Breast epithelium (tissue), 4 donors: ENCODE results near the gene PISD. TPM values are rescaled to one million over a fixed set of nuclear protein-coding genes. Genes with fewer than 3 reads are reported as not detected.
"Not testable (repeated sequence)": the region's sequence is repeated elsewhere in the genome, so short reads cannot be mapped to it uniquely, and the experiment has no call there.

ENCODE experiments used
- DNase-seq, 2 donors: peaks; one replicate each; pipeline ENCODE4 v3.0.0-alpha.2; 2019; ENCODE audit warnings: low spot score in 2 of 2
- H3K27ac ChIP-seq, 2 donors: fragments of 200-600 bp; sonication (generic) in 1 of 2; one replicate each; pipeline ENCODE4 v1.5.1; 2016 to 2019; ENCODE audit warnings: mild to moderate bottlenecking in 1 of 2
- H3K27me3 ChIP-seq, 2 donors: fragments of 200-600 bp; sonication (generic) in 1 of 2; one replicate each; pipeline versions ENCODE4 v1.5.1 to v1.6.0; 2017 to 2019; ENCODE audit warnings: control low read depth in 1 of 2, mild to moderate bottlenecking in 1 of 2
- H3K36me3 ChIP-seq: fragments of 200-600 bp; one replicate; pipeline ENCODE4 v1.5.1; 2019
- H3K4me1 ChIP-seq, 2 donors: fragments of 200-600 bp; sonication (generic); one replicate each; pipeline ENCODE4 v1.5.1; 2016 to 2019; ENCODE audit warnings: control low read depth in 1 of 2
- H3K4me3 ChIP-seq, 3 donors: fragments of 200-600 bp; sonication (generic); 1 replicate in 2 of 3; 2 replicates in 1 of 3; pipeline ENCODE4 v1.5.1; 2016 to 2019; ENCODE audit warnings: mild to moderate bottlenecking in 3 of 3, moderate library complexity in 2 of 3
- H3K9me3 ChIP-seq, 2 donors: fragments of 200-600 bp; sonication (generic) in 1 of 2; one replicate each; pipeline ENCODE4 v1.5.1; 2016 to 2019; ENCODE audit warnings: control low read depth in 1 of 2
- CTCF ChIP-seq, 3 donors: fragments of 450-650 bp; IDR thresholded peaks; one replicate each; pipeline ENCODE4 v1.5.1; 2016 to 2017; ENCODE audit warnings: antibody characterized with exemption in 3 of 3, mild to moderate bottlenecking in 3 of 3, moderate library complexity in 3 of 3
- POLR2A ChIP-seq: fragments of 450-650 bp; IDR thresholded peaks from one replicate; pipeline ENCODE4 v1.6.1; 2016; ENCODE audit warnings: antibody characterized with exemption, mild to moderate bottlenecking, moderate library complexity
- POLR2AphosphoS5 ChIP-seq, 3 donors: sonication (generic); formaldehyde crosslinking; IDR thresholded peaks; one replicate each; pipeline ENCODE4 v1.6.1; 2017; ENCODE audit warnings: antibody characterized with exemption in 3 of 3
- intact Hi-C: fragments of 100-400 bp; cut with DNase I; formaldehyde crosslinking; loops from one replicate; pipeline ENCODE4 v1.15.1; 2023; ENCODE audit warnings: low total_unique reads
- total RNA-seq, 3 donors: library from RNA; depleted of rRNA; stranded (reverse); fragments of >200 nt; gene quantifications; one replicate each; pipeline ENCODE4 v1.1.0, GENCODE V29; 2016

The PISD gene
- 10 to 100 TPM; 49.6 to 58.7 (median 57.0) TPM for total RNA-seq

DNA sequence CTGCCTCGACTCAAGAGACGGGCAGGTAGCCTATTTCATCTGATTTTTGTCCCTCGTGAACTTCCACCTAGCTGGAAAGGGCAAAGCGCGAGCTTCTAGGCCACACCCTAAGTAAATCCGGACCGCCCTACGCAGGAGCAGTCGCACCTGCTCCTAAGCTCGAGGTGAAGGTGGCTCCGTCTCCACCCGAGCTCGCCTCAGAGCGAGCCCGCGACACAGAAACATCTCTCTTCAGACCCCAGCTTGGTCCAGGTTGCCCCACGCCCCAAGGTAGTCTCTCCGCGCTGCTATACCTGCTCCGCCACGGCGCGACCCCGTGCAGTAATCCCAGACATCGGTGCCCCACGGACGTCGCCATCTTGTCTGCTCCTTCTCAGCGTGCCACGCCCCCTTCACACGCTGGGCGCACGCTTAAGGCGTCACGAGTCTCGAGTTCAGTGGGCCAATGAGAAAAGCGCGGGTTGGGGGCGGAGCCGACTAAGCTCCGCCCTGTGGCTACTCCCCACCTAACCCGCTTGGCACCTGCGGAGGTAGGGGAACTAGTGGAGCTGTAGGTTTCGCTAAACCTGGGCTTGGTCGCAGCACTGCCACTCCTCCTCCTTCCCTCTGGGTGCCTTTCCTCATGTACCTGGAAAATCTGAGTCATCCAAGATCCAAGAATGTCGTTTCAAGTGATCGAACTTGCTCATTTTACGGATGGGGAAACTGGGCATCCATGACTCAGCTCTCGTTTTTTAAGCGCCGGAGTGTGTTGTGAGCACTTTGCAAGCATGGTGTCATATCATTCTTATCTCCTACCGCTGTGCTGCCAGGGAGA lies at the start of gene PISD:
Gene PISD (minus strand): TSS at position 365 of the 817 bp plus-strand sequence. CDS start 7 bp downstream, at position 358.
- intact Hi-C loops: no loop called here
- H3K9me3 ChIP-seq: no peaks in the 10 kb centered on the region

GRCh38 chr22:31711226-31711625 lies 49.2 kb upstream of the PISD start:
- H3K4me3 ChIP-seq, H3K27me3 ChIP-seq, H3K4me1 ChIP-seq, H3K36me3 ChIP-seq, H3K9me3 ChIP-seq, H3K27ac ChIP-seq, intact Hi-C loops, DNase-seq: not testable (repeated sequence)

More for the DNA sequence above, at the start of gene PISD:
- H3K27ac ChIP-seq: peak within 1 kb of the TSS; percentile 83 to 88
- peaks cover 4 to 10% of the 10 kb centered on the region in 2 donors for H3K4me1 ChIP-seq
- DNase-seq: peak; percentile 97
- TF ChIP-seq CTCF (IDR thresholded peaks at IDR 0.05) (no peak), POLR2AphosphoS5 (IDR thresholded peaks at IDR 0.05) (peak; percentile 80 to 96 (median 89)), POLR2A (peak; percentile 44)
- peak within 1 kb of the TSS; percentile 88 to 99 (median 94) for H3K4me3 ChIP-seq
- H3K36me3 ChIP-seq: no peaks in the 10 kb centered on the region
- H3K27me3 ChIP-seq: no peaks in the 10 kb centered on the region

DNA sequence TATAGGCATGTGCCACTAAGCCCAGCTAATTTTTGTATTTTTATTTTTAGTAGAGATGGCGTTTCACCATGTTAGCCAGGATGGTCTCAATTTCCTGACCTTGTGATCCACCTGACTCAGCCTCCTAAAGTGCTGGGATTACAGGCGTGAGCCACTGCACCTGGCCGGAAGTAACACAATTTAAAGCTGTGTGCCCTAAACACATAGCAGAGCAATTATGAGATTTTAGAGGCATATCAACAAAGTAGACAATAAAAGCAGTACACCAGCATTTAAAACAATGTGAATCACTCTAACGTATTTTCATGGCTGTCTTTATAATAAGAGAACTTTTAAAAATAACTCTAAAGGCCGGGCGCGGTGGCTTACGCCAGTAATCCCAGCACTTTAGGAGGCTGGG lies 45.5 kb upstream of the PISD start:
- TF ChIP-seq CTCF (IDR thresholded peaks at IDR 0.05): no peak
- TF ChIP-seq POLR2AphosphoS5 (IDR thresholded peaks at IDR 0.05): no peak
- TF ChIP-seq POLR2A: no peak
- intact Hi-C loops: no loop called here
- H3K27me3 ChIP-seq: no peaks in the 10 kb centered on the region
- no peak overlapping the region for H3K27ac ChIP-seq
- no peaks in the 10 kb centered on the region for H3K9me3 ChIP-seq
- H3K4me1 ChIP-seq: no peaks in the 10 kb centered on the region
- H3K4me3 ChIP-seq: no peak overlapping the region
- no peak for DNase-seq
- H3K36me3 ChIP-seq: no peaks in the 10 kb centered on the region

DNA sequence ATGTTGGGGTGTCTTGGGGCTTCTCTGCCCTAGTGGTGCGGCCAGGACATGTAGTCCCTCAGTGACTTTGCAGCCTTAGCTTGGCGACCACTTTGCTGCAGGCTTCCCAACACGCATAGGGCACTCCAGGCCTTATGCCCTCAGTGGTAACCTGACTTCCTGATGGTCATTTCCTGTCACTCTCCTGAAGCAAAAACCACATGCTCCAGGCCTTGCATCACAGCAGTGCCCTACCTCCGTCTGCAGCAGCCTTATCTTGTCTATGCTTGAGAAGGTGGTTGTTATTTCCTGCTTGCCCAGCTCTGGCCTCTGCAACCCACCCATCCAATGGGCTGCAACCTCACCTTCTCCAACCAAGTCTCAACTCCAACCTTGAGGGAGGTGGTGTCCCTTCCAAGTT lies 33.4 kb upstream of the PISD start:
- no peaks in the 10 kb centered on the region for H3K27me3 ChIP-seq

DNA sequence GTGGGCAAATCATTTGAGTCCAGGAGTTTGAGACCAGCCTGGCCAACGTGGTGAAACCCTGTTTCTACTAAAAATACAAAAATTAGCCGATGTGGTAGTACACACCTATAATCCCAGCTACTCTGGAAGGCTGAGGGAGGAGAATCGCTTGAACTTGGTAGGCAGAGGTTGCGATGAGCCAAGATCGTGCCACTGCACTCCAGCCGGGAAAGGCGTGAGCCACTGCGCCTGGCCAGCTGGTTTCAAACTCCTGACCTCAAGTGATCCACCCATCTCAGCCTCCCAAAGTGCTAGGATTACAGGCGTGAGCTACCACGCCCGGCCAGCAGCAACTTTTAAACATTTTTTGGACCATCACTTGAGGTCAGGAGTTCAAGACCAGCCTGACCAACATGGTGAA lies 32.0 kb upstream of the PISD start:
- H3K4me3 ChIP-seq, DNase-seq, H3K27me3 ChIP-seq, H3K36me3 ChIP-seq, H3K4me1 ChIP-seq, H3K9me3 ChIP-seq, H3K27ac ChIP-seq, intact Hi-C loops: not testable (repeated sequence)

More for the DNA sequence above, 33.4 kb upstream of the PISD start:
- H3K4me1 ChIP-seq: no peaks in the 10 kb centered on the region
- no peak for DNase-seq
- TF ChIP-seq POLR2A (no peak), POLR2AphosphoS5 (IDR thresholded peaks at IDR 0.05) (no peak), CTCF (IDR thresholded peaks at IDR 0.05) (no peak)
- H3K27ac ChIP-seq: no peak overlapping the region
- intact Hi-C loops: no loop called here
- no peaks in the 10 kb centered on the region for H3K9me3 ChIP-seq
- no peaks in the 10 kb centered on the region for H3K36me3 ChIP-seq
- no peak overlapping the region for H3K4me3 ChIP-seq

DNA sequence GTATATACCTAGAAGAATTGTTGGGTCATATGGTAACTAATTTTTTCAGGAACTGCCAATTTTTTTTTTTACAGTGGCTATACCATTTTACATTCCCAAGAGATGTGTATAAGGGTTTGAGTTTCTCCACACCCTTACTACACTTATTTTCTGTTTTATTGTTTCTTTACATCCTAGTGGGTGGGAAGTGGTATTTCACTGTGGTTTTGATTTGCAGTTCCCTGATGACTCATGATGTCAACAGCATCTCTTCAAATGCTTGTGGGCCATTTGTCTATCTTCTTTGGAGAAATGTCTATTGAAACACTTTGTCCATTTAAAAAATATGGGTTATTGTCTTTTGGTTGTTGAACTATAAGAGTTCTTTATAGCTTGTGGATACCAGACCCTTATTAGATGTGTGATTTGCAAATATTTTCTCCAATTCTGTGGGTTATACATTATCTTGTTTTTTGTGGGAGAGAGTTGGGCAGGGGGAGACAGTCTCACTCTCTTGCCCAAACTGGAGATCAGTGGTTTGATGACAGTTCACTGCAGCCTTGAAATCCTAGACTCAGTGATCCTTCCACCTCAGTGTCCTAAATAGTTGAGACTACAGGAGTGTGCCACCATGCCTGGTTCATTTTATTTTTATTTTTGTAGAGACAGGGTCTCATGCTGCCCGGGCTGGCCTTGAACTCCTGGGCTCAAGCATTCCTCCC lies 30.3 kb upstream of the PISD start:
- no peaks in the 10 kb centered on the region for H3K9me3 ChIP-seq
- no peak for TF ChIP-seq POLR2A
- no peak for TF ChIP-seq CTCF (IDR thresholded peaks at IDR 0.05)
- TF ChIP-seq POLR2AphosphoS5 (IDR thresholded peaks at IDR 0.05): no peak
- H3K4me1 ChIP-seq: no peaks in the 10 kb centered on the region
- DNase-seq: no peak
- H3K36me3 ChIP-seq: no peaks in the 10 kb centered on the region
- H3K4me3 ChIP-seq: no peak overlapping the region
- no peaks in the 10 kb centered on the region for H3K27me3 ChIP-seq
- no peak overlapping the region for H3K27ac ChIP-seq
- intact Hi-C loops: no loop called here
